NCI-H146 (cell line): ENCODE measurements around the gene E2F6.
"Not testable (repeated sequence)": the region's sequence is repeated elsewhere in the genome, so short reads cannot be mapped to it uniquely, and the experiment has no call there.

Source experiments
- DNase-seq: peaks from one replicate; lab custom pipeline; 2025; lab: John Stamatoyannopoulos, UW

Gene E2F6

GRCh38 chr2:11414372-11415124 is 51.4 kb downstream of the E2F6 start:
- no peak for DNase-seq

- no peak for DNase-seq
Measured at GRCh38 chr2:11412449-11412810, 53.5 kb downstream of the E2F6 start.

- peak; percentile 35 for DNase-seq
Measured at GRCh38 chr2:11411768-11412448, 54.1 kb downstream of the E2F6 start.

GRCh38 chr2:11411244-11411643 is 54.7 kb downstream of the E2F6 start:
- DNase-seq, result no peak

DNA sequence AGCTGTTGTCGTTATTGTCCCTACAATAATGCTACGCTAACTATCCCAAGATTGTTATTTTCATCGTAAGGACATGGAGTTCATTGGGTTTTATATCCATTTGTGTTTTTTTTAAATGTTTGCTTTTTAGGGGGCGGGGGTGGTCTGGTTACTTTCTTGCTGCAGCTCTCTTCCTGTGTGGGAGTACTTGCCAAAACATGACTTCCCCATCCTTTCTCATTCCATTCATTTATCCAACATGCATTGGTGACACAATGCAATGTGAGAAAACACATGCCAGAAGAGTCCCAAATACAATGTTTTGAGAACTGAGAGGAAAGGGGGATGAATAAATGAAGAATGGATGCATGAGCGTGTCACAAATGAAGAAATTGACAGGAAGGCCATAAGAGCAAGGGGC is 55.9 kb downstream of the E2F6 start:
- no peak for DNase-seq

GRCh38 chr2:11409572-11409959 is 56.4 kb downstream of the E2F6 start:
- DNase-seq, result no peak

DNA sequence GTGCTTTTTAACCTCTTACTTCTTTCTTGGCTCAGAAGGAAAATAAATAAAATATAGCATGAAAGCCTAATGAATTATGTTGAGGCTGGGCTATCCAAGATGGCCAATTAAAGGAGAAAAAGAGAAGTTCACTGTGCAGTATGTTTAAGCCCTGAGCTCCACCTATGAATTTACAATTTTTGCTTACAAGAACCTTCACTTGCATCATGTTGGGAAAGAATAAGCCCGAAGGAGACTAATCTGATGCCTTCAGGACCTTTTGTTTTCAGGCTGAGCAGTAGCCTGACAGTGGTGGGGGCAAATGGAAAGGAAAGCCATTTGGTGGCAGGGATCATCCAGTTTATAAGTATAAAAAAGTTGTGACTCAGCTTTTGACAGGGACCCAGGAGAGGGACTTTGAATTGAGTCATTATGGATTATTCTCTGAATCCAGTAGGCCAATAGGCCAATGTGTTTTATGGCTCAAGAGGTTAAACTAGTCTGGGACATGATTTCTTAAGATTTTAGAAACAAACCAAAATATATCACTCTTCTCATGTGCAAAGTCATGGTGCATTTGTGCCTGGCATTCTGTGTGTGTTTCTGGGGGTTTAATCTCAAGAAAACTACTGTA is 56.9 kb downstream of the E2F6 start:
- DNase-seq, result no peak

- no peak for DNase-seq
Measured at GRCh38 chr2:11407413-11407812, 58.5 kb downstream of the E2F6 start.

DNA sequence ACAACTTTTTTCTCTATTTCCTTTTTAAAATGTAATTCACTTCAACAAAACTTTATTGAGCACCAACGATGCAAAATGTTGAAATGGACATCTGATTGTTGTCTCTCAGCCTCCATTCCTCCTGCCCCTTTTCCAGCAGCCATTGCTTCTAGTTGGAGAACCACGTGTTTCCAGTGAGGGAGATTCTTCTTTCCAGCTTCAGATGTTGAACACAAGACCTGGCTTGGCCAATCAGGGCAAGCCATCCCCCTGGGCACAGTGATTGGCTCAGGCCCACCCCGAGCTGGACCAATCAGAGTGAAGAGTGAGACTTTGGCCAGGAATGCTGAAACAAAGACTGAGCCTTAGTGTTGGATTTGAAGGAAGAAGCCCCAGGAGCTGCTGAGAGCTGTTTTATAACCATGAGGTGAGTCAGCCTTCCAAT is 59.0 kb downstream of the E2F6 start:
- peak; percentile 12 for DNase-seq

DNA sequence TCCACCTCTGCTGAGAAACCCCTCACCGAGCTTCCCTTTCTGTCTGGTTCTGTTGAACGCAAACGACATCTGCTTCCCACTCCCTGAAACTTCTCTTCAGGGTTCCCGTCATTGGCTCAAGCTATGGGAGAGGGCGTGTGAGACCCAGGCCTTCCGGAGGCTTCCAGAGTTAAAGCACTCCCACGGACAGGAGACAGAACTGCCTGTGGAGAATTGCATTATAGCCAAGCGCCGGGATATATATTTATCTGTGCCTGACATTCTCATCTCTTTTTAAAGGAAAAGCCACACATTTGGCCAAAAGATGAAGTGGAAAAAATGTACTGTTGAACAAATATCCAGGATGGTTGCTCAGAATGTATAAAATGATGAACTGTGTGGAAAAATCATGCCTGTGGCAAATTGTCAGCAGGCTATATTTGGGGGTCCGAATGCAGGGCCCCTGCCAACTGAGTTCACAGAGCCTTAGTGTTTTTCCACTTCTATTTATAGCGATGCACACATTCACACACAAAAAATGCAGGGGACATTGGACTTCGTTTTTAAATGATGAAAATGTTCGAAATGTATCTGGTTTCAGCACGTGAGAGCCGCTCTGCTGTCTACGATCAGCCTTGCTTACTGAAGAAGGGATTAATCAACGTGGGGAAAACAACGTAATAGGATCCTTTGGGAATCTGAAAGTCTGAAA is 59.5 kb downstream of the E2F6 start:
- no peak for DNase-seq

GRCh38 chr2:11405599-11406266 is 60.2 kb downstream of the E2F6 start:
- DNase-seq, result no peak

GRCh38 chr2:11405074-11405406 is 60.9 kb downstream of the E2F6 start:
- not testable (repeated sequence) for DNase-seq

GRCh38 chr2:11404376-11405073 is 61.4 kb downstream of the E2F6 start:
- no peak for DNase-seq

DNA sequence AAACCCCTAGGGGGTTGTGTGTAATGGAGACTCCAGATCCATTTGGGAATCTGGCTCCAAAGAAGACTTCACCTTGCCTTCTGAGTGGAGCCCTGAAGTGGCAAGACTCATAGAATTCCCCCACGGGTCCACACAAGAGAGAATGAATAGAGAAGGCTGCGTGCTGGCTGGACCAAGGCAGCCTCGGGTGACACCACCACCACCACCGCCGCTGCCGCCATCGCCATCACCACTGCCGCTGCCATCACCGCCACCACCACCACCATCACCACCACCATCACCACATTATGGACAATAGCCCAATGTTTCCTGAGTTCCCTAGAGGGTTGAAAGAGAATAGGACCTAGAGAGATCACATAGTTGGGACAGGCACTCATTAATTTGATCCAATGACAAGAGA is 63.5 kb downstream of the E2F6 start:
- DNase-seq, result no peak

DNA sequence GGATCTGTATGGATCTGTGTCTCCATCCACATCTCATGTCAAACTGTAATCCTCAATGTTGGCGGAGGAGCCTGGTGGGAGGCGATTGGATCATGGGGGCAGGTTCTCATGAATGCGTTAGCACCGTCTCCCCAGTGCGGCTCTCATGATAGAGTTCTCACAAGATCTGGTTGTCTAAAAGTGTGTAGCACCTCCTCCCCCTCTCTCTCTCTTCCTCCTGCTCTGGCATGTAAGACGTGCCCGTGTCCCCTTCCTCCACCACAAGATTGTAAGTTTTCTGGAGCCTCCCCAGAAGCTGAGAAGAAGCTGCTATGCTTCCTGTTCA is 66.6 kb downstream of the E2F6 start:
- no peak for DNase-seq

DNA sequence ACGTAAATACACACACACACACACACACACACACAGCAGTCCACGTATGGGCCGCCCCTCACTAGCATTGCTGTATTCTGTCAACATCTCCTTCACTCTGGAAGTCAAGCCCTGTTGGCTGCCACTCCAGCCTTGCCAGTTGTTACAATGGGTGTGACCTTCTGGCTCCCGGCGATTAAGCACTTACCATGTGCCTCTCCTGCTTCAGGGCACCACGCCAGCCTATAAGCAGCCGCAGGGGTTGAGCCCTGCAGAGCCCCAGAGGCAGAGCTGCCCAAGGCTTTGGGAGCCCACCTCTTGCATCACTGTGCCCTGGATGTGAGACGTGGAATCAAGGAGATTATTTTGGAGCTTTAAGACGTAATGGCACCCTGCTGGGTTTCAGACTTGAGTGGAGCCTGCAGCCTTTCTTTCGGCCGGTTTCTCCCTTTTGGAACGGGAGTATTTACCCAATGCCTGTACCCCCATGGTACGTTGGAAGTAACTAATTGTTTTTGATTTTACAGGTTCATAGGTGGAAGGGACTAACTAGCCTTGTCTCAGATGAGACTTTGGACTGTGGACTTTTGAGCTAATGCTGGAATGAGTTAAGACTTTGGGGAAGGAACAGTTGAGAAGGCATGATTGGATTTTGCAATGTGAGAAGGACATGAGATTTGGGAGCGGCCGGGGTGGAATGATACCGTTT is 67.1 kb downstream of the E2F6 start:
- DNase-seq, result peak; percentile 20

GRCh38 chr2:11397513-11397912 is 68.4 kb downstream of the E2F6 start:
- DNase-seq, result no peak

DNA sequence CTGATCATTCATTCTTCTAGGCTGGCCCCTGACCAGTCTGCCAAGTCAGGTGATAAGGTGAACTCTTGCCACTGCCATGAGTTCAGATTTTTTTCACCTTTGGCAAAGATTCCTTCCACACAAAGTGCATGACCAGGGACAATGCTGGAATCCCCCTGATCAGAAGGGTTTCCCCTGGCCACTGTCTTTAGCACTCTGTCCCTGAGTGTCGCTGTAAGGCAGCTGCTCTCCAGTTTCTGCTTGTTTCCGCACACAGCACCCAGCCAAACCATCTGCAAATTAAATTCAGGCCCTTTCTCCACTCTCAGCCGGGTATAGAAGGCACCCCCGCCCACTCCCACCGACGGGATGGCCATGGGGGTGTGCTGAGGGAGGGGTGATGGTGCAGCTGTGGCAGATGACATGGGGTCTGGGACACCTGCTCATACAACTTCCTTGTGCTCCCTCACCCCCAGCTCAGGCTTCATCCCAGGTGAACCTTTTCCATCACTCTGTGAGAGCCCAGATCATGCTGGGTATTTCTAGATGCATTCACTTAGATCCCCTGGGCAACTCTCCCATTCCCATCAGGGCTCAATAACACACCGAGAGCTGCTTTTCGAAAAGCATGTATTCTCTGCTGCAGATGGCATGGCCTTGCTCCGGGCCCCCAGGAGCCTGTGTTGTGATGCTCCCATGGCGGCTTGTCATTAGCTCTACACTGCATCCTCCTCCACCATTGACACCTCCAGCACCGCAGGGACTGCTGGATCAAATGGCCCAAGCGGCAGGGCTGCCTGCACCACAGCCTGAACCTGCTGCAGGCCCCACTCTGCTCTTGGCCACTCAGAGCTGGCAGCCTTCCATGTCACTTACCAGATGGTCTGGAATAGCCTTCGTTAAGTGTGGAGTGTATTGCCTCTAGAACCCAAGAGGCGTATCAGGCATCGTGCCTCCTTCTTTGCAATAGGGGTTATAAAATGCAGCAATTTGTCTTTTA is 69.2 kb downstream of the E2F6 start:
- DNase-seq, result no peak

- DNase-seq, result no peak
Measured at GRCh38 chr2:11396021-11396420, 69.9 kb downstream of the E2F6 start.

DNA sequence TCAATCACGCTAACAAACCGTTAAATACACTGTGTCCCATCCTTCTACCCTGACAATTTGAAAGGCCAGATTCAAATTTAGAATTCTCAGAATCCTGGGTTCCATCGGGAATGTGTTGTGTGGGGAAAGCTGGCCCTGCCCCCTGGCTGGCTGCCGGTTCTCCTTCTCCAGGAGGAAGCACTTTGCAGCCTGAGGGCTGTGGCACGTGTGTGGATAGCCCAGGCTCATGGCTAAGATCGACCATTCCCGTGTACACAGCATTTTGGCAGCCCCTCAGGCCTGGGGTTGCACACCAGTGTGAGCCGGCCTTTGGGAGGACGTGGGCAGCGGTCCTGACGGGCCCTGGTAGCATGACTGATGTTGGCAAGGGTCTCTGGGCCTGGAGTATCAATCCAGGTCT is 70.6 kb downstream of the E2F6 start:
- DNase-seq, result no peak
